ENCODE data around the gene GRIA2.
"Not testable (repeated sequence)": the region's sequence is repeated elsewhere in the genome, so short reads cannot be mapped to it uniquely, and the experiment has no call there.

Gene GRIA2

GRCh38 chr4:157220371-157220881, at the start of gene GRIA2:
Gene GRIA2 (plus strand): TSS chr4:157220728. CDS start chr4:157221043, 315 bp downstream.
- DNase-seq = no peak

GRCh38 chr4:157172011-157172410, 48.5 kb upstream of the GRIA2 start:
- no peak for DNase-seq

- not testable (repeated sequence) for DNase-seq
Observed at GRCh38 chr4:157180268-157180667, 40.3 kb upstream of the GRIA2 start.

GRCh38 chr4:157184300-157184699, 36.2 kb upstream of the GRIA2 start:
- DNase-seq = no peak

- DNase-seq = no peak
Observed at GRCh38 chr4:157185363-157185762, 35.2 kb upstream of the GRIA2 start.

DNA sequence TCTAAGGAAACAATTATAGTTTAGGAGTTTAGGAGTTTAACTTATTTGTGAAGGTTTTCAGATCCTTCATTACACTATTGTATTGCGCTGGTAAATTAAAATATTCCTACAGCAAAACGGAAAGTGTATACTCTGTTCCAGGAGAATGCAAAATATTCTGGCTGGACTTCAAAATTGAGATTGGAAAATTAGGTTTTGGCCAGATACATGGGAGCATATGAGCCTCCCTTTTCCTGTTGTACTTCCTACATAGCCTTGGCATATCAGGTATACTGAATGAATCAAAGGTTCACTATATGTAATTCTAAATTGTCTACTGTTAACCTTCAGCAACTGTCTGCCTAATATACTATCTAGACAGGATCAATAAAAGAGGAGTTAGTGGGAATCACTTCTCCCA, 25.2 kb upstream of the GRIA2 start:
- no peak for DNase-seq

- no peak for DNase-seq
Observed at GRCh38 chr4:157196046-157196445, 24.5 kb upstream of the GRIA2 start.

DNA sequence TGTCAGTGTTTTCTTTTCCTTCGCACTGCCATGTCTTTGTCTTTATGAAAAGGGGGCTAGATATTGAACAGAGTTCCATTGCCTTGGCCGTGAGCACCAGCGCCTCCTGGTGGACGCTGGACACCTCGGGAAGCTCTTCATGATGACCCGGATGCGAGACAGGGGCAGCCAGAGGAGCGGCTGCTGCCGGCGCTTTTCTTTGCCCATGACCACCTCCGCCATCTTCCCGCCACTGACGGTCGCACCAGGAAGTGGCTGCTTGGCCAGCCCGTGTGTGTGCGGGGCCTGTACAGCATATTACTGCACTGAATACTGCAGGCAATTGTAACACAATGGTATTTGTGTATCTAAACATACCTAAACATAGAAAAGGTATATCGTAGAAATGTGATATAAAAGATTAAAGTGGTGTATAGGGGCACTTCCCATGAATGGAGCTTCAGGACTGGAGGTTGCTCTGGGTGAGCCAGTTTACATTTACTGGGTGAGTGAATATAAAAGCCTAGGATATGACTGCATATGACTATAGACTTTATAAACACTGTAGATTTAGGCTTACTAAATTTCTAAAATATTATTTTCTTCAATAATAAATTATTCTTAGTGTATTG, 15.8 kb upstream of the GRIA2 start:
- no peak for DNase-seq

- no peak for DNase-seq
Observed at GRCh38 chr4:157217708-157218107, 2.8 kb upstream of the GRIA2 start.

DNA sequence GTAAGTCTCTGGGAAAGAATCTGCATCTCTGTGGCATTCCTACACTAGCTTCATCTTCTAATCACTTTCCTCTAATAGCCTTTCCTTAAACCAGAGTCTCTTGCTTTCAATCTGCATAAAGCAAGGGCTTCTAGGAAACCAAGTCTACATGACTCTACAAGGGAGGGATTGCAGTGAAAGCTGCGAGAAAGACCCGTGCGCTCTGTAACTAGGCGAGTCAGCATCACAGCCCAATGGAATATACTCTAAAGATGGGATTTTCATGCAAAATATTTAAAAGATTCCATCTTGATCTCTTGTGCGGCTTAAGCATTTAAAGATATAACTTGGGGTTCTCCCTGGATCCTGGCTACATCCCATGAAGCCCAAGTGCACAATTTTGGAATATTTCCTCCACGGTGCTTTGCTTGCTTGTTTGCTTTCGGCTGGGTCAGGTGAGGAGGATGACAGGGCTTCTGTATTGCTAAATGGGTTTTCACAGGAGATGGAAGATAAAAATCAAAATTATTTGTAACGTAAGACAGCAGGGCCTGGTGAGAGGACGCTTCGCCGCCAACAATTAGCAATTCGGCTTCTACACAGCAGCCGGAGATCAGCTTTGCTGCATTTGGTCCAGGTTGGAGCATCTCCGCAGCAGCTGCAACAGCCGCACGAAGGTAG, 687 bp upstream of the GRIA2 start:
- DNase-seq = no peak

DNA sequence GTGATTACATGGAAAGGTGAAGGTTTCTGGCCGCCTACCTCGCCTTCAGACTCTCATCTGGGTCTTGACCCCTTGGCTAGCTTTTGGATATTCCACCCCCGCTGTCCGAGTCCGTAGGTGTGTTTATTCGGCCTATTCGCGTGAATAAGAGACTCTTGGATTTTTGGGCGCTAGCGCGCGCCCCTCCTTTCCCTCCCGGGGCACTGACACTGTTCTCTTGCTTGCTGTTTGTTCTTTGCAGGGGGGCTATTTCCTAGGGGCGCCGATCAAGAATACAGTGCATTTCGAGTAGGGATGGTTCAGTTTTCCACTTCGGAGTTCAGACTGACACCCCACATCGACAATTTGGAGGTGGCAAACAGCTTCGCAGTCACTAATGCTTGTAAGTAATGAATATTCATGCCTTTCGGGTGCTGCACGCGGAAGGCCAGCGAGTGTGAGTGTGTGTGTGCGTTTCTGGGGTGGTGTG, 932 bp downstream of the GRIA2 start:
- DNase-seq = no peak

DNA sequence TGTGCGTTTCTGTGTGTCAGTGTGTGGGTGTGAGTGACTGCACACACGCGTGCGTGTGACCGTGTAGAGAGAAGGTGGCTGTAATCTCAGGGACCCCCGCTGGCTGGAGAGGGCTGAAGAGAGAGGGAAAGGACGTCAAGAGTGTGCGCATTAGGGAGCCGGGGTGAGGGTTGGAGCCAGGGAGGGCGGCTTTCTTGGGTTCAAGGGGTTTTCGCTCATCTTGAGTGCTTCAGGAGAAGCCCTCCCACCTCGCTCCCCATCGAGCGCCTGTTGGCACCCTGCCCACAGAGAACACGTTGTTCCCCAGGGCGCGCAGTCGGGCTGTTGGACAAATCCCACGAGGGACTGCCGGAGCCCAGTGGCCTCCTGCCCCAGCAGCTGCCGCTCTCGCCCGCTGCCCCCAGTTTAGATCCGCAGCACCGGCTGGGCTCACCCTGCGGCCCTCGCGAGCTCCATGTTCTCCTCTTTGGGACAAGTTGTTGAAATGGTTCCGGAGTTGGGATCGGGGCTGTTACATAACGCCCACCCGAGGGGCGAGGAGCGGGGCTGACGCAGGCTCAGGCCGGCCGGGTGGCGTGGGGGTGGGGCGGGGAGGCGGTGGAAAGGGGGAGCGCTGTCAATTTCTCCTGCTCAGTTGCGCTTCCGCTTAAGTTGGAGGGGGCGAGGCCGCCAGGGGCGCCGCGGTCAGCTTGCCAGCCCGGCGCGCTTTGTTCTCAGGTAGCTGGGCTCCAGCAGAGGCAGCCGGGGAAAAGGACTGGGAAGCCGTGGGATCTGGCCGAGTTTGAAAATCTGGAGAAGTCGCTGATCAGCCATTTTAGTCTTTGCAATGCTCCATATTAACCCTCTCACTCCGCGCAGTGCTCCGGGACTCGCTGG, 1.6 kb downstream of the GRIA2 start:
- DNase-seq = no peak

DNA sequence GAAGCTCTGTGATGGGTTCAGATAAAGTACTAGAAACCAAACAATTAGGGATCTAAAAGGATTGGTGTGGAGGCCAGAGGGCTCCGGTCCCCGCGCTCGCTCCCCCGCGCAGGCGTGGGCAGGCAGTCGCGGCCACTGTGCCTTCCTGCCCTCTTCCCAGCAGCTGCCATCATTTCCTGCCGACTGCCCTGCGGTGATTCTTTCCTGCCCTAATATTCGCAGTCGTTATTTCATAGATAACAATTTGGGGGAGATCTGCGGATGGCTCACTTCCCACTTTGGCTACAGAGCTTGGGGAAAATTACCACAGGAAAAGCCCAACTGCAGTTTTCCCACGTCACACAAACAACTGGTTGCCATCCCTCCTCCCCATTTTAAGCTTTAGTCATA, 2.2 kb downstream of the GRIA2 start:
- DNase-seq = no peak

- DNase-seq = no peak
Observed at GRCh38 chr4:157223456-157223855, 2.9 kb downstream of the GRIA2 start.

GRCh38 chr4:157225096-157225495, 4.6 kb downstream of the GRIA2 start:
- no peak for DNase-seq

DNA sequence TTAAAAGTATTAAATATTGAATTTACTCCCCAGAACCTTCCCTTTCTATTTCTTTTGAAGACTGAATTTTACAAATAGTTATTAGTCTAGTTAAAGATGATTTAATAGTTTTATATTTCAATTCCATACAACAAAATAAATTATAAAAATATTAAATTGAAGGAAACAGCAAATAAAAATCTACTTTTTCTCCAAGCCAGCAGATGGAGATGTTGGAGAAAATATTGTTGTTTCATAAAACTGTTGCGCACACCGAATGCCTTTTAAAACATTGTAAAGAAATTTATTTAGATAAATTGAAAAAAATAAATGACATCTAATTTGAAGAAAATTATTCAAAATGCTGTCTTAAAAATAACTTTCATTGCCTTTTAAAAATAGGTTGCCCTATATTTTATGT, 5.5 kb downstream of the GRIA2 start:
- no peak for DNase-seq

GRCh38 chr4:157226601-157227000, 6.1 kb downstream of the GRIA2 start:
- DNase-seq = no peak

DNA sequence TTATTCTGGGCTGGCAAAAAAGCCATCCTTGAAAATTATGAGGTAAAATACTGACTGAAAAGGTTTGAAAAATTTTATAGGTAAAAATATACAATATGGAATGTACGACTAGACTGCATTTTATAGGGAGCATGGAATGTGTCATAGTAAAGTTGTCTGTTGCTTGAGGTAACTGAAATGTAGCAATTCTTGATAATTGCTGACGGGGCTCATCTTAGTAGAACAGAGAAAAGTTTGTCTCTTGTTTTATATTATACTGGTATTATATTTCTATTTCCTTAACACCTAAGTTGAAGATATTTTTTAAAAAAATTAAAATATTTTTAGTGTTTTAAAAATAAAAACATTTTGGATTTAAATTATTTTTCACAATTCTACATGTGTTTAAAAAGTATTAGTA, 11.0 kb downstream of the GRIA2 start:
- DNase-seq = no peak

GRCh38 chr4:157242871-157243270, 22.3 kb downstream of the GRIA2 start:
- no peak for DNase-seq

DNA sequence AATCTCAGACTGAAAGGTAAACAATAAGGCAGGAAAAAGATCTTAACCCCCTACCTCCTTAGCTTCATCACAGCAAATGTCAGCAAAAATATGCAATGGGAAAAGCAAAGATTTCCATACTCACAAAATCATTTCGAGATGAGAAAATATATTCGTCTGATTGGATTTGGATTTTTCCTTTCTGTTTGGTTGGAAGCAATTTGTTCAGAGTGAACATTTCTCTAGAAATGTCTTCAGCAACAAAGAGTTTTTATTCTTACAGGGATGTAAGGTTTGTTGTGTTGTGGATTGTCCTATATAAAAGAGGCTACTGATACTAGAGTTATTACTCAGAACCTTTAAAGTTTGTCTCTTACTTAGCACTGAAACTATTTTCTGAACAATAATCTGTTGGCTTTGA, 23.8 kb downstream of the GRIA2 start:
- DNase-seq = no peak

GRCh38 chr4:157245351-157245750, 24.8 kb downstream of the GRIA2 start:
- DNase-seq = no peak

- no peak for DNase-seq
Observed at GRCh38 chr4:157246964-157247363, 26.4 kb downstream of the GRIA2 start.

DNA sequence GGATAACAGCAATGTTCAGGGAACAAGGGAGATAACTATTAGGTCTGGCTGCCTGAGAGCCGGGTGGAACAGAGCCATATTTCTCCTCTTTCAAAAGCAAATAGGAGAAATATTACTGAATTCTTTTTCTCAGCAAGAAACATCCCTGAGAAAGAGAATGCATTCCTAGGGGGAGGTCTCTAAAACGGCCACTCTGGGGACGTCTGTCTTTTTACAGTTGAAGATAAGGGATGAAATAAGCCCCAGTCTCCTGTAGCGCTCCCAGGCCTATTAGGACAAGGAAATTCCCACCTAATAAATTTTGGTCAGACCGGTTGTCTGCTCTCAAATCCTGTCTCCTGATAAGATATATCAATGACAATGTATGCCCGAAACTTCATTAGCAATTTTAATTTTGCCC, 37.6 kb downstream of the GRIA2 start:
- not testable (repeated sequence) for DNase-seq

- no peak for DNase-seq
Observed at GRCh38 chr4:157265281-157265680, 44.8 kb downstream of the GRIA2 start.

All from stimulated activated naive CD4-positive, alpha-beta T cell (primary cell).